Measurements from ENCODE around the gene INPP5A.
"Not testable (repeated sequence)": the region's sequence is repeated elsewhere in the genome, so short reads cannot be mapped to it uniquely, and the experiment has no call there.

INPP5A gene

GRCh38 chr10:132537684-132538001 is at the start of gene INPP5A:
Gene INPP5A (plus strand): TSS chr10:132537787. CDS start chr10:132538097, 310 bp downstream.
- no peak for DNase-seq

GRCh38 chr10:132488231-132488821 is 49.3 kb upstream of the INPP5A start:
- no peak for DNase-seq

GRCh38 chr10:132489053-132489703 is 48.4 kb upstream of the INPP5A start:
- no peak for DNase-seq

- no peak for DNase-seq
These were observed 47.7 kb upstream of the INPP5A start for GRCh38 chr10:132489704-132490534.

- DNase-seq: not testable (repeated sequence)
These were observed 46.1 kb upstream of the INPP5A start for GRCh38 chr10:132491534-132491933.

GRCh38 chr10:132492323-132493025 is 45.1 kb upstream of the INPP5A start:
- no peak for DNase-seq

- DNase-seq: no peak
These were observed 44.3 kb upstream of the INPP5A start for GRCh38 chr10:132493246-132493755.

GRCh38 chr10:132493756-132494290 is 43.8 kb upstream of the INPP5A start:
- no peak for DNase-seq

- DNase-seq: no peak
These were observed 42.5 kb upstream of the INPP5A start for GRCh38 chr10:132494866-132495630.

GRCh38 chr10:132496360-132497062 is 41.1 kb upstream of the INPP5A start:
- DNase-seq: no peak

- DNase-seq: no peak
These were observed 40.4 kb upstream of the INPP5A start for GRCh38 chr10:132497063-132497680.

- no peak for DNase-seq
These were observed 39.6 kb upstream of the INPP5A start for GRCh38 chr10:132497861-132498561.

GRCh38 chr10:132498562-132499366 is 38.8 kb upstream of the INPP5A start:
- no peak for DNase-seq

GRCh38 chr10:132499367-132499685 is 38.3 kb upstream of the INPP5A start:
- no peak for DNase-seq

- no peak for DNase-seq
These were observed 36.7 kb upstream of the INPP5A start for GRCh38 chr10:132500781-132501415.

- DNase-seq: no peak
These were observed 34.9 kb upstream of the INPP5A start for GRCh38 chr10:132502544-132503300.

- no peak for DNase-seq
These were observed 33.8 kb upstream of the INPP5A start for GRCh38 chr10:132503581-132504421.
